Loucy (cell line): ENCODE measurements around the gene ZNF662.

Source experiments
- H2AFZ ChIP-seq: fragments of 200-600 bp; sonication (generic); 2 replicates; pipeline ENCODE4 v1.6.0; 2016; ENCODE audit warnings: antibody characterized with exemption, mild to moderate bottlenecking, low read length, moderate library complexity
- H3F3A ChIP-seq: fragments of 200-600 bp; 2 replicates; pipeline ENCODE4 v1.6.0; 2016; ENCODE audit warnings: antibody characterized with exemption, low read depth, mild to moderate bottlenecking
- H3K27me3 ChIP-seq: fragments of 200-600 bp; sonication (generic); 2 replicates; pipeline ENCODE4 v1.6.1; 2014; ENCODE audit warnings: low read length, mild to moderate bottlenecking; ENCODE audit not compliant: insufficient read depth, poor library complexity, severe bottlenecking
- H3K36me3 ChIP-seq: fragments of 200-600 bp; sonication (generic); 2 replicates; pipeline ENCODE4 v1.6.1; 2016; ENCODE audit warnings: low read length; ENCODE audit not compliant: insufficient read depth
- H3K4me1 ChIP-seq: fragments of 200-600 bp; sonication (generic); 2 replicates; pipeline ENCODE4 v1.5.1; 2014; ENCODE audit warnings: low read length, mild to moderate bottlenecking; ENCODE audit not compliant: insufficient read depth, poor library complexity, severe bottlenecking
- H3K4me2 ChIP-seq: fragments of 200-600 bp; sonication (generic); 2 replicates; pipeline ENCODE4 v1.6.0; 2014; ENCODE audit warnings: antibody characterized with exemption, low read length, low read depth, mild to moderate bottlenecking; ENCODE audit not compliant: poor library complexity, severe bottlenecking
- H3K4me3 ChIP-seq: fragments of 200-600 bp; sonication (generic); 2 replicates; pipeline ENCODE4 v1.5.1; 2014; ENCODE audit warnings: low read length, mild to moderate bottlenecking, mixed read lengths; ENCODE audit not compliant: poor library complexity, severe bottlenecking
- H3K79me2 ChIP-seq: fragments of 200-600 bp; sonication (generic); 2 replicates; pipeline ENCODE4 v1.6.1; 2014; ENCODE audit warnings: low read length; ENCODE audit not compliant: insufficient read depth
- H3K9ac ChIP-seq: fragments of 200-600 bp; sonication (generic); 2 replicates; pipeline ENCODE4 v1.6.0; 2014; ENCODE audit warnings: mild to moderate bottlenecking, low read depth, low read length, moderate library complexity; ENCODE audit not compliant: poor library complexity, severe bottlenecking
- H3K9me2 ChIP-seq: fragments of 200-600 bp; sonication (generic); replicated peaks from 2 replicates; pipeline ENCODE4 v1.6.1; 2016; ENCODE audit warnings: low read depth, low read length, mixed read lengths
- H3K9me3 ChIP-seq: fragments of 200-600 bp; sonication (generic); 2 replicates; pipeline ENCODE4 v1.6.1; 2014; ENCODE audit warnings: mild to moderate bottlenecking, antibody characterized with exemption, low read length, low read depth; ENCODE audit not compliant: insufficient read depth
- H4K20me1 ChIP-seq: fragments of 200-600 bp; sonication (generic); 2 replicates; pipeline ENCODE4 v1.6.0; 2014; ENCODE audit warnings: antibody characterized with exemption, low read length, mild to moderate bottlenecking; ENCODE audit not compliant: insufficient read depth, poor library complexity, severe bottlenecking
- CTCF ChIP-seq: fragments of 200-600 bp; sonication (generic); conservative IDR thresholded peaks from 2 replicates; pipeline ENCODE4 v1.5.1; 2014; ENCODE audit warnings: mild to moderate bottlenecking, antibody characterized with exemption, low read length
- EZH2phosphoT487 ChIP-seq: fragments of 200-600 bp; IDR thresholded peaks from 2 replicates; pipeline ENCODE4 v1.6.1; 2018; ENCODE audit warnings: antibody characterized with exemption, mild to moderate bottlenecking, moderate library complexity, borderline replicate concordance

The ZNF662 gene

DNA sequence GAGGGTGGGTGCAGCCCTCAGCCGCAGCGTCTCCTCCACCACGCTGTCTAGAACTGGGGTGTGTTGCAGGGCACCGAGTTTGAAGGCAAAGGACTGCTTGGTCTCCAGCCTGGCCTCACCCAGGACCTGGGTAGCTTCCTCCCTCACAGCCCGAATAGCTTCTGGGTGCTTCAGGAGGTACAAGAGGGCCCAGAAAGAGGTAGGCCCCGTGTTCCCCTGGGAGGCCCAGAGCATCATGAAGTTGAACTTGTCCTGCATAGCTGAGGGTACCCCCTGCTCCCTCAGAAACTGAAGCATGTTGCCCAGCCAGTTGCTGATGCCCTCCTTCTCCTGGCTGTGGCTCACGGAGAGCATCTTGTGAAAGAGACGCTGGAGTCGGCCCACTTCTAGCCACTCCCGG, 31.2 kb upstream of the ZNF662 start:
- H3K9me2 ChIP-seq: no peaks in the 10 kb centered on the region
- H3K79me2 ChIP-seq: no peaks in the 10 kb centered on the region
- H3K4me2 ChIP-seq: no peak overlapping the region
- H3K27me3 ChIP-seq: no peaks in the 10 kb centered on the region
- no peaks in the 10 kb centered on the region for H3K36me3 ChIP-seq
- no peak overlapping the region for H3K4me3 ChIP-seq
- H2AFZ ChIP-seq: no peak overlapping the region
- TF ChIP-seq CTCF (no peak), EZH2phosphoT487 (no peak)
- H3K4me1 ChIP-seq: peaks cover 5% of the 10 kb centered on the region
- H4K20me1 ChIP-seq: no peaks in the 10 kb centered on the region
- no peak overlapping the region for H3K9ac ChIP-seq
- H3K9me3 ChIP-seq: no peaks in the 10 kb centered on the region
- no peaks in the 10 kb centered on the region for H3F3A ChIP-seq

DNA sequence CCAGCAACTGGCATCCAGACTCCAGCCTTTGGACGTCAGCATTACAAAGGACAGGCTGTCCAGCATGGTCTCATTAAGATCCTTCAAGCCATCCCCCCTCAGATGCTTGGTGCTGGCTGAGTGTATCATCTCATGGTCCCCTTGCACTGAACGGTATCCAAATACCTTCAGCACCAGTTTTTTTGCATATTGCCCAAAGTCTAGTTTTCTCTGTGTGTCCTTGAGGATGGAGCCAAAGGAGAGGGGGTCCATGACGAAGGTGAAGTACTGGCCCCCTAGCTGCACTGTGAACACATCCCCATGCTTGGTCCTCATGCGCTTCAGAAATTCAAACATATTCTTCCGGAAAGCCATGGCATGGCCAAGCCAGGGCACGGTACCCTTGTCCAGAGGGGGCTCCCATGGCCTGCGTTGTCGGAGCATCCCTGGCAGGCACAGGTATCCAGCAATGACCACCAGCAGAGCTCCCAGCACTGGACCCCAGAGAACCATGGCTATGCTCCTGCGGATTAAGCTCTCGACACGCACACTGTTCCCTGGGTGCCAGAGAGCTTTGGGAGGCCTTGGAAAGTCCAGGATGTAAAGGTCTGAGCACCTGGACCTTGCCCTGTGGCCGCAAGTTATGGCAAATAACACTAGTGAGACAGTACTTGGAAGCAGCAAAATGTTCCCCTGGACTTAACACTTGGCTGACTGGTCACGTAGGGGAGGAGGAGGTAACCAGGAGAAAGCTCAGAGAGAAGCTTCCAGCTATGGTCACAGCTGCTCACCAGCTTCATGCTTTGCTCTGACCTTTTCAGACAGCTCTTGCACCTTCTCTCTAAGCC, 30.4 kb upstream of the ZNF662 start, which contains the start of gene CYP8B1:
CYP8B1 (minus strand) TSS at position 555 of the 827 bp plus-strand sequence; CDS start at position 492, 63 bp downstream.
- H3K9ac ChIP-seq: no peak within 1 kb of the TSS
- no peak within 1 kb of the TSS for H2AFZ ChIP-seq
- H3K9me2 ChIP-seq: no peaks in the 10 kb centered on the region
- no peaks in the 10 kb centered on the region for H4K20me1 ChIP-seq
- H3K9me3 ChIP-seq: no peaks in the 10 kb centered on the region
- peaks cover 5% of the 10 kb centered on the region for H3K4me1 ChIP-seq
- H3K27me3 ChIP-seq: no peaks in the 10 kb centered on the region
- no peaks in the 10 kb centered on the region for H3F3A ChIP-seq
- TF ChIP-seq EZH2phosphoT487: no peak
- no peak for TF ChIP-seq CTCF
- H3K36me3 ChIP-seq: no peaks in the 10 kb centered on the region
- H3K79me2 ChIP-seq: no peaks in the 10 kb centered on the region
- H3K4me3 ChIP-seq: no peak within 1 kb of the TSS
- no peak within 1 kb of the TSS for H3K4me2 ChIP-seq

- H4K20me1 ChIP-seq: no peaks in the 10 kb centered on the region
- no peaks in the 10 kb centered on the region for H3K9me2 ChIP-seq
- no peak overlapping the region for H3K4me3 ChIP-seq
- H3K36me3 ChIP-seq: no peaks in the 10 kb centered on the region
- H3K79me2 ChIP-seq: no peaks in the 10 kb centered on the region
- H3F3A ChIP-seq: no peaks in the 10 kb centered on the region
- no peak overlapping the region for H3K9ac ChIP-seq
- no peak for TF ChIP-seq EZH2phosphoT487
- TF ChIP-seq CTCF: no peak
- H3K4me1 ChIP-seq: peaks cover 12% of the 10 kb centered on the region
- no peaks in the 10 kb centered on the region for H3K9me3 ChIP-seq
- no peaks in the 10 kb centered on the region for H3K27me3 ChIP-seq
- no peak overlapping the region for H3K4me2 ChIP-seq
- no peak overlapping the region for H2AFZ ChIP-seq
Observed at GRCh38 chr3:42876401-42876800, 29.5 kb upstream of the ZNF662 start.
